Left renal pelvis (tissue), 4 donors: ENCODE results near the gene KPNA3. TPM values are rescaled to one million over a fixed set of nuclear protein-coding genes. Genes with fewer than 3 reads are reported as not detected.
"Not testable (repeated sequence)": the region's sequence is repeated elsewhere in the genome, so short reads cannot be mapped to it uniquely, and the experiment has no call there.

Experiments
- DNase-seq, 4 donors: peaks; one replicate each; pipeline ENCODE4 v3.0.0-alpha.2; 2013; ENCODE audit warnings: low read depth in 4 of 4, low spot score in 3 of 4
- polyA plus RNA-seq, 4 donors: library from polyadenylated mRNA; unstranded; fragments of 120-200 nt; gene quantifications; one replicate each; pipeline ENCODE4 v1.2.1, GENCODE V29; 2013; ENCODE audit not compliant: insufficient read length in 4 of 4

Gene KPNA3
- polyA plus RNA-seq, 4 donors = 29.8 to 41.8 (median 36.3) TPM

GRCh38 chr13:49807681-49808080 lies 15.2 kb upstream of the KPNA3 start:
- DNase-seq = no peak

- no peak for DNase-seq
Measured at GRCh38 chr13:49806126-49806536, 13.6 kb upstream of the KPNA3 start.

GRCh38 chr13:49803047-49803446 lies 10.6 kb upstream of the KPNA3 start:
- not testable (repeated sequence) for DNase-seq

GRCh38 chr13:49802426-49802825 lies 9.9 kb upstream of the KPNA3 start:
- no peak for DNase-seq

GRCh38 chr13:49791711-49792549 lies 552 bp downstream of the KPNA3 start:
- peak; percentile 16 to 56 (median 22) for DNase-seq

GRCh38 chr13:49791315-49791710 lies 1.2 kb downstream of the KPNA3 start:
- DNase-seq = peak in 3 of 4 donors; percentile 12 to 17 (median 16)

- no peak for DNase-seq
Measured at GRCh38 chr13:49789968-49790367, 2.5 kb downstream of the KPNA3 start.

- no peak for DNase-seq
Measured at GRCh38 chr13:49786401-49787008, 6.0 kb downstream of the KPNA3 start.

- no peak for DNase-seq
Measured at GRCh38 chr13:49784886-49785570, 7.5 kb downstream of the KPNA3 start.

- no peak for DNase-seq
Measured at GRCh38 chr13:49783865-49784264, 8.6 kb downstream of the KPNA3 start.

- DNase-seq = no peak
Measured at GRCh38 chr13:49782784-49783183, 9.7 kb downstream of the KPNA3 start.

- no peak for DNase-seq
Measured at GRCh38 chr13:49781806-49782205, 10.7 kb downstream of the KPNA3 start.

- no peak for DNase-seq
Measured at GRCh38 chr13:49779721-49780120, 12.8 kb downstream of the KPNA3 start.

- no peak for DNase-seq
Measured at GRCh38 chr13:49777746-49778614, 14.5 kb downstream of the KPNA3 start.

- DNase-seq = no peak
Measured at GRCh38 chr13:49776871-49777270, 15.6 kb downstream of the KPNA3 start.

GRCh38 chr13:49774376-49775005 lies 18.0 kb downstream of the KPNA3 start:
- no peak for DNase-seq

- DNase-seq = no peak
Measured at GRCh38 chr13:49772828-49773227, 19.7 kb downstream of the KPNA3 start.

- DNase-seq = not testable (repeated sequence)
Measured at GRCh38 chr13:49761811-49762210, 30.7 kb downstream of the KPNA3 start.

- DNase-seq = no peak
Measured at GRCh38 chr13:49760558-49760957, 31.9 kb downstream of the KPNA3 start.

GRCh38 chr13:49759503-49759902 lies 33.0 kb downstream of the KPNA3 start:
- no peak for DNase-seq
